Left renal pelvis (tissue), 4 donors: ENCODE data around the gene TOX3. TPM values are rescaled to one million over a fixed set of nuclear protein-coding genes. Genes with fewer than 3 reads are reported as not detected.

ENCODE experiments used
- DNase-seq, 4 donors: peaks; one replicate each; pipeline ENCODE4 v3.0.0-alpha.2; 2013; ENCODE audit warnings: low read depth in 4 of 4, low spot score in 3 of 4
- polyA plus RNA-seq, 4 donors: library from polyadenylated mRNA; unstranded; fragments of 120-200 nt; gene quantifications; one replicate each; pipeline ENCODE4 v1.2.1, GENCODE V29; 2013; ENCODE audit not compliant: insufficient read length in 4 of 4

Gene TOX3
- polyA plus RNA-seq, 4 donors, result 0.59 to 36.0 (median 33.5) TPM

- DNase-seq, result no peak
These were observed 138.6 kb downstream of the TOX3 start for GRCh38 chr16:52408191-52408845.

GRCh38 chr16:52407778-52408177 is 139.2 kb downstream of the TOX3 start:
- DNase-seq, result no peak

DNA sequence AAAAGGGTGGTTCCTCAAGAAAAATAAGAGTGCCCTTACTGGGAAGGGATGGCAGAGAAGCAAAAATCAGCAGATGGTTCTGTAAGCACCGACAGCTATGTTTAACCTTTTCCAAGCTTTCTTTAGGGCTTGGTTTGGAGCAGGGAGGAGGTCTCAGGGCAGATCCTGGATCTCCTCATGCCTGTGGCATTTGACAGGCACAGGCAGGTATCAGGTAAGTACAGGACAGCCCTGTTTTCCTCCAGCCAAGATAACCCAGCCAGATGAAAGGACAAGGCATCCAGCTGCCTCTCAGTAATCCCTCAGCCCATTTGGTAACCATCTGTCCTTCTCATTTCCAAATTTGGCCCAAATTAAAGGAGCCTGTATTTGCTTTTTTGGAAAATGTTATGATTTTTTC is 141.5 kb downstream of the TOX3 start:
- DNase-seq, result no peak

- no peak for DNase-seq
These were observed 142.4 kb downstream of the TOX3 start for GRCh38 chr16:52404546-52404945.

DNA sequence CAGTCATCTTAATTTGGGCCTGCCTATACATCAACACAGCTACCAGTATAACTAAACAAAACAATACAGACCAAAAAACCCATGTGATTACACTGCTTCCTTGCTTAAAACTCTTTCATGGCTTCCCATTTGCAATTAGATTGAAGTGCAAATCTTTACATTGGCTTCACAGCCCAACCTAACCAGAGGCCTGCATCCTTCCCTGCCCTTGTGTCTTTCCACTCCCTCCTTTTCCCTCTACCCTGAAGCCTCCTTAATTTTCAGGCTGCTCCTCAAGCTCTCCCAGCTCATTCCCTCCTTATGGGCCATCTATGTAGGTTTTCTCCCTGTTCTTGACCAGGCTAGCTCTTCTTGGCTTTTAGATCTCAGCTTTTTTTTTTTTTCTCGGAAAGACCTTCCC is 147.8 kb downstream of the TOX3 start:
- DNase-seq, result no peak

DNA sequence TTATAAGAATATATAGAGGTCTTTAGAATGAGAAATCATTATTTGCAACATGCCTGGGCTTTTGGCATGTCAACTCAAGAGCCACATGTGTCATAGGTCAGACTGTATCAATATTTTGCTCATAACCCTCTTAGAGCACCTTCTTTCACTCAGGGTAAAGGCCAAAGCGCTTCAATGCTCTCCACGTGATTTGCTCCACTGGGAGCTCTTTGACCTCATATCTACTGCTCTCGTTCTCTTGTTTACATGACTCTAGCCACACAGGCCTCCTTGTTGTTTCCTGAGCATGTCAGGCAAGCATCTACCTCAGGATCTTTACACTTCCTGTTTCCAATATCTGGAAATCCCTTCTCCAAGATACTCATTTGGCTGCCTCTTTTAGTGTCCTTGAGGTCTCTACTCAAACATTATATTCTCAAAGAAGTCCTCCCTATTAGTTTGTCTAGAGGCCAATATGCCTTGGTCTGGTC is 148.4 kb downstream of the TOX3 start:
- DNase-seq, result no peak

DNA sequence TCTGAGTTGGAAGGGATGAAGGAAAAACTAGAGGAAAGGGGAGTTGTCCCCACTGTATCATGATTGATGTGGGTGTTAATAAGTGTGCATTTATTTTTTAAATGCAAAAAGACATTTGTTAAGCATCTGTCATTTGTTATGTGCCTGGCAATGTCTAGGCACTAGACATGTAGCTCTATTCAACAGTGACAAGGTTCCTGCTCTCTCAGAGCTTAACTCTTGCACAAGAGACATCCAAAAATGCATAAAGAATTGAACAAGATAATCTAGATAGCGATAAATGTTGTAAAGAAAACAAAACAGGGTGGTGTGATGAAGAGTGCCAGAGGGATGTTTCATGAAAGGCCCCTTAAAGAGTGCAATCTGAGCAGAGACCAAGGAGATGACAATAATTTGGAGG is 148.9 kb downstream of the TOX3 start:
- DNase-seq, result no peak

GRCh38 chr16:52393448-52393847 is 153.5 kb downstream of the TOX3 start:
- no peak for DNase-seq

- DNase-seq, result no peak
These were observed 157.9 kb downstream of the TOX3 start for GRCh38 chr16:52389045-52389444.
